ENCODE results near the gene DIPK1B. TPM values are rescaled to one million over a fixed set of nuclear protein-coding genes. Genes with fewer than 3 reads are reported as not detected.

Gene DIPK1B
- total and polyA plus RNA-seq, 2 experiments from 2014 or later, result 18.7 to 60.0 TPM

DNA sequence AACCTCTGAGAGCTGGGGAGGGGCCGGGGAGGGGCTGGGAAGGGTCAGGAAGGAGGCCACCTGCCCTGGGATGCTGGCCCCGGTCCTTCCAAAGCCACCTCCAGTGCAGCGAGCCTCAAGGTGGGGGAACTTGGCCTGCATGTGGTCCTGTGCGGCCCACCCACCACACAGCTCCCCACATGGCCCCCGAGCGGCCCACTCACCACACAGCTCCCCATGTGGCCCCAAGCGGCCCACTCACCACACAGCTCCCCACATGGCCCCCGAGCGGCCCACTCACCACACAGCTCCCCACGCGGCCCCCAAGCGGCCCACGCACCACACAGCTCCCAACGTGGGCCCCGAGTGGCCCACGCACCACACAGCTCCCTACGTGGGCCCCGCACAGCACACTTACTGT lies 32.4 kb downstream of the DIPK1B start:
- no peaks in the 10 kb centered on the region for H3K36me3 ChIP-seq (ENCODE audit: insufficient read depth)
- Mint-ChIP-seq H3K4me3 (no peak overlapping the region), H3K27me3 (ENCODE audit: insufficient read depth, low read depth, poor library complexity) (peaks cover 4% of the 10 kb centered on the region), H3K4me1 (peaks cover 2% of the 10 kb centered on the region; the same call in 1 of the 3 replicates), H3K9me3 (no peaks in the 10 kb centered on the region; the same call in 2 of the 3 replicates), H3K36me3 (ENCODE audit: low read depth) (no peaks in the 10 kb centered on the region), H3K27ac (no peak overlapping the region)
- ATAC-seq, result no peak
- H3K27me3 ChIP-seq (ENCODE audit: insufficient read depth), result no peaks in the 10 kb centered on the region
- H3K27ac ChIP-seq (ENCODE audit: low read depth), result no peak overlapping the region
- TF ChIP-seq, protein P1, sequence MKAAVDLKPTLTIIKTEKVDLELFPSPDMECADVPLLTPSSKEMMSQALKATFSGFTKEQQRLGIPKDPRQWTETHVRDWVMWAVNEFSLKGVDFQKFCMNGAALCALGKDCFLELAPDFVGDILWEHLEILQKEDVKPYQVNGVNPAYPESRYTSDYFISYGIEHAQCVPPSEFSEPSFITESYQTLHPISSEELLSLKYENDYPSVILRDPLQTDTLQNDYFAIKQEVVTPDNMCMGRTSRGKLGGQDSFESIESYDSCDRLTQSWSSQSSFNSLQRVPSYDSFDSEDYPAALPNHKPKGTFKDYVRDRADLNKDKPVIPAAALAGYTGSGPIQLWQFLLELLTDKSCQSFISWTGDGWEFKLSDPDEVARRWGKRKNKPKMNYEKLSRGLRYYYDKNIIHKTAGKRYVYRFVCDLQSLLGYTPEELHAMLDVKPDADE (IDR thresholded peaks at IDR 0.05), result no peak
- TF ChIP-seq JUNB (IDR thresholded peaks at IDR 0.05; ENCODE audit: unreplicated experiment), result no peak
- TF ChIP-seq, protein P2, sequence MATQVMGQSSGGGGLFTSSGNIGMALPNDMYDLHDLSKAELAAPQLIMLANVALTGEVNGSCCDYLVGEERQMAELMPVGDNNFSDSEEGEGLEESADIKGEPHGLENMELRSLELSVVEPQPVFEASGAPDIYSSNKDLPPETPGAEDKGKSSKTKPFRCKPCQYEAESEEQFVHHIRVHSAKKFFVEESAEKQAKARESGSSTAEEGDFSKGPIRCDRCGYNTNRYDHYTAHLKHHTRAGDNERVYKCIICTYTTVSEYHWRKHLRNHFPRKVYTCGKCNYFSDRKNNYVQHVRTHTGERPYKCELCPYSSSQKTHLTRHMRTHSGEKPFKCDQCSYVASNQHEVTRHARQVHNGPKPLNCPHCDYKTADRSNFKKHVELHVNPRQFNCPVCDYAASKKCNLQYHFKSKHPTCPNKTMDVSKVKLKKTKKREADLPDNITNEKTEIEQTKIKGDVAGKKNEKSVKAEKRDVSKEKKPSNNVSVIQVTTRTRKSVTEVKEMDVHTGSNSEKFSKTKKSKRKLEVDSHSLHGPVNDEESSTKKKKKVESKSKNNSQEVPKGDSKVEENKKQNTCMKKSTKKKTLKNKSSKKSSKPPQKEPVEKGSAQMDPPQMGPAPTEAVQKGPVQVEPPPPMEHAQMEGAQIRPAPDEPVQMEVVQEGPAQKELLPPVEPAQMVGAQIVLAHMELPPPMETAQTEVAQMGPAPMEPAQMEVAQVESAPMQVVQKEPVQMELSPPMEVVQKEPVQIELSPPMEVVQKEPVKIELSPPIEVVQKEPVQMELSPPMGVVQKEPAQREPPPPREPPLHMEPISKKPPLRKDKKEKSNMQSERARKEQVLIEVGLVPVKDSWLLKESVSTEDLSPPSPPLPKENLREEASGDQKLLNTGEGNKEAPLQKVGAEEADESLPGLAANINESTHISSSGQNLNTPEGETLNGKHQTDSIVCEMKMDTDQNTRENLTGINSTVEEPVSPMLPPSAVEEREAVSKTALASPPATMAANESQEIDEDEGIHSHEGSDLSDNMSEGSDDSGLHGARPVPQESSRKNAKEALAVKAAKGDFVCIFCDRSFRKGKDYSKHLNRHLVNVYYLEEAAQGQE (IDR thresholded peaks at IDR 0.05; ENCODE audit: unreplicated experiment), result no peak
- no peak overlapping the region for H3K4me2 ChIP-seq
- no peaks in the 10 kb centered on the region for H3F3A ChIP-seq (replicated peaks; ENCODE audit: low read depth)
- no peak overlapping the region for H3K4me3 ChIP-seq
- no peaks in the 10 kb centered on the region for H3K9me2 ChIP-seq (ENCODE audit: insufficient read depth)
- no peaks in the 10 kb centered on the region for H3K79me2 ChIP-seq (replicated peaks; ENCODE audit: insufficient read depth)
- H3K4me1 ChIP-seq (ENCODE audit: insufficient read depth), result no peaks in the 10 kb centered on the region
- H2AFZ ChIP-seq, result no peak overlapping the region
- H4K20me1 ChIP-seq (replicated peaks; ENCODE audit: insufficient read depth), result no peaks in the 10 kb centered on the region
- no peak for DNase-seq (ENCODE audit: low spot score)

DNA sequence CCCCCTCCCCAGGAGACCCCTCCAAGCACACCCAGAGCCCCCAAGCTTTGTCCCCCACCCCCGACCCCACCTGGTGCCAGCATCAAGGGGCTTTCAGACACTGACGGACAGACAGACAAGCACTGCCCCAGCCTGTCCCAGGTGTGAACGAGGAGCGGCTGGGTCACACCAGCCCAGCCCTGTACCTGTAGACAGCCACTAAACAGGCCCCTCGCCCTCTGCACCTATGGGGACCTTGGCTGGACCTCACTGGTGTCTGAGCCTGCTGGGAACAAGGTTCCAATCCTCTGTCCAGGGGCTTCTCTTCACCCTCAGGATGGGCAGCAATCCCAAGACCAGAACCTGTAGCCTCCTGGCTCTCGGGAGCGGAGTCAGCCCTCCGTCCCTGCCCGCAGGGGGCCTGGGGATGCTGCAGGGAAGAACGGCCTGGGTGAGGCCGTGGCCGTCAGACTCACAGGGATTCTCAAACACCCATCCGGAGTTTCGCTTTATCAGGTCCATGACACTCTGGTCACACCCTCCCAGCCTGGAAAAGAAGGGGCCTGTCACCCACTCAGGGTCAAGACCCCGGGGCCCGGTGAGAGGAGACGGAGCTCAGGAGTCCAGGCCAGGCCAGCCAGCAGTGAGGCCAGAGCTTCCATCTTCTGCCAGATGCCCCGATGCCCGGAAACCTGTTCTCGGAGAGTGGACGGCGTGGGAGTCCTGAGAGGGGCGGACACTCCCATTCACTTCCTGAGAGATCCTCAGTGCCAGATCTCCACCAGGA lies 33.2 kb downstream of the DIPK1B start:
- no peaks in the 10 kb centered on the region for H3K36me3 Mint-ChIP-seq (ENCODE audit: low read depth)
- ATAC-seq (no peak), DNase-seq (ENCODE audit: low spot score) (no peak)
- H3K4me3 Mint-ChIP-seq, result no peak overlapping the region
- peaks cover 2% of the 10 kb centered on the region; the same call in 1 of the 3 replicates for H3K4me1 Mint-ChIP-seq
- Histone ChIP-seq H3K4me1 (ENCODE audit: insufficient read depth) (no peaks in the 10 kb centered on the region), H4K20me1 (replicated peaks; ENCODE audit: insufficient read depth) (no peaks in the 10 kb centered on the region), H3K79me2 (replicated peaks; ENCODE audit: insufficient read depth) (no peaks in the 10 kb centered on the region), H3K9me2 (ENCODE audit: insufficient read depth) (no peaks in the 10 kb centered on the region), H3K27me3 (ENCODE audit: insufficient read depth) (no peaks in the 10 kb centered on the region), H3F3A (replicated peaks; ENCODE audit: low read depth) (no peaks in the 10 kb centered on the region), H3K36me3 (ENCODE audit: insufficient read depth) (no peaks in the 10 kb centered on the region), H2AFZ (no peak overlapping the region), H3K27ac (ENCODE audit: low read depth) (no peak overlapping the region), H3K4me3 (no peak overlapping the region), H3K4me2 (no peak overlapping the region)
- H3K27me3 Mint-ChIP-seq (ENCODE audit: insufficient read depth, low read depth, poor library complexity), result peaks cover 4% of the 10 kb centered on the region
- H3K9me3 Mint-ChIP-seq, result no peaks in the 10 kb centered on the region; the same call in 2 of the 3 replicates
- no peak for TF ChIP-seq CREB1 (CRISPR knock-in tag; IDR thresholded peaks at IDR 0.05; ENCODE audit: low read depth)
- no peak for TF ChIP-seq EZH2 (IDR thresholded peaks at IDR 0.05; ENCODE audit: low read depth, unreplicated experiment)
- TF ChIP-seq ZNF331 (CRISPR knock-in tag; IDR thresholded peaks at IDR 0.05; ENCODE audit: low read depth), result no peak
- TF ChIP-seq, protein P1 (IDR thresholded peaks at IDR 0.05), result no peak
- no peak overlapping the region for H3K27ac Mint-ChIP-seq

All from GM23338 (cell line).